HG03432 (cell line): ENCODE results near the gene SLC16A4.
"Not testable (repeated sequence)": the region's sequence is repeated elsewhere in the genome, so short reads cannot be mapped to it uniquely, and the experiment has no call there.

Experiments
- ATAC-seq: cut with Tn5 transposase; IDR thresholded peaks from one replicate; pipeline ENCODE4 v1.9.1; 2021; ENCODE audit warnings: mild to moderate bottlenecking, moderate library complexity; ENCODE audit not compliant: unreplicated experiment

The SLC16A4 gene

DNA sequence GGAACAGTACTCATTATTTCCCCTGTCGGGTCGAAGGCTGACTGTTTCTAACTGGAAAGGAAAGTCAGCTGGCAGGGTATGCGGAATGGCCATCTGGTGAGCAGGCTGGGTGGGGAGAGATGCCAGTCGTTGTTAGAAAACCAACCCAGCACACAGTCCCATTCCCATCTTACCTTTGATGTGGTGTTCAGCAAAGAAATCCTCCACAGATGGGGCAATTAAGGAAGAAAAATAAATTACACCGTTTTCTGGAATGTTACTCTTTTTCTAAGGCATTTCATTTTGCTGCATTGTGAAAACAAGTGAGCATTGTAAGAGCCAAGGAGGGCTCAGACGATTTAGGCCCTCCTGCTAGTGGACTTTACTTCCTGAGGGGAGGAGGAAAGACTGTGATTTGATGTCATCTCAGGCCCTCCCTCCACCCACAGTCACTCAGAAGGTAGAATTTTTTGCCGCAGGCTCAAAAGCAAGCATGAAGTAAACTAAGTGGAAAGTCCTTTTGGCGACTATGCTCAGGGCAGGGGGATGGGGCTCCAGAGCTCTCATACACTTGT lies at the start of gene SLC16A4:
Gene SLC16A4, minus strand, starts transcription at position 335 of the 554 bp plus-strand sequence. CDS start 1,703 bp downstream, outside the sequence.
- ATAC-seq, result no peak

DNA sequence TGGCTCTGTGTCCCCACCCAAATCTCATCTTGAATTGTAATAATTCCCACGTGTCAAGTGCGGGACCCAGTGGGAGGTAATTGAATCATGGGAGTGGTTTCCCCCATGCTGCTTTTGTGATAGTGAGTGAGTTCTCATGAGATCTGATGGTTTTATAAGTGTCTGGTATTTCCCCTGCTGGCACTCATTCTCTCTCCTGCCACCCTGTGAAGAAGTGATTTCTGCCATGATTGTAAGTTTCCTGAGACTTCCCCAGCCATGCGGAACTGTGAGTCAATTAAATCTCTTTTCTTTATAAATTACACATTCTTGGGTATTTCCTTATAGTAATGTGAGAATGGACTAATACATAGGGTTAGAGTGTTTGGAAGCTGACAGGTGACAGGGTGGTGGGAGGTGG lies 49.0 kb upstream of the SLC16A4 start:
- ATAC-seq, result not testable (repeated sequence)

DNA sequence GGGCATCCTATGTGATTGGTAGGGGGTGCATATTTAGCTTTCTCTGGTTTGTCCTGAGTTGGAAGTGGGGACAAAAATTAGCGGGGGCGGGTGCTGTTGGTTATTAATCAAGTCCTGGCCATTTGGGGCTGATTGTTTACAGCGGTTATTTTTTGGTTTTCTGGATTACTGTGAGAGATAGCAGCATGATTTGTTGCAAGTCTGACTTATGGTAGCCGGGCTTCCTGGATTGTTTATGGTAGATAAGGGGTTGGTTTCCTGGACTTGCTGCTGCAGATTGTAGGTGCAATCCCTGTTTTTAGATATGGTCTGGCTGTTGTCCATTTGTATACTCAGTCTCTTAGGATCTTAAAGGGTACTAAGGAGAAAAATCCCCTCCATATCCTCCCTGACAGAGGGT lies 48.1 kb upstream of the SLC16A4 start:
- no peak for ATAC-seq

DNA sequence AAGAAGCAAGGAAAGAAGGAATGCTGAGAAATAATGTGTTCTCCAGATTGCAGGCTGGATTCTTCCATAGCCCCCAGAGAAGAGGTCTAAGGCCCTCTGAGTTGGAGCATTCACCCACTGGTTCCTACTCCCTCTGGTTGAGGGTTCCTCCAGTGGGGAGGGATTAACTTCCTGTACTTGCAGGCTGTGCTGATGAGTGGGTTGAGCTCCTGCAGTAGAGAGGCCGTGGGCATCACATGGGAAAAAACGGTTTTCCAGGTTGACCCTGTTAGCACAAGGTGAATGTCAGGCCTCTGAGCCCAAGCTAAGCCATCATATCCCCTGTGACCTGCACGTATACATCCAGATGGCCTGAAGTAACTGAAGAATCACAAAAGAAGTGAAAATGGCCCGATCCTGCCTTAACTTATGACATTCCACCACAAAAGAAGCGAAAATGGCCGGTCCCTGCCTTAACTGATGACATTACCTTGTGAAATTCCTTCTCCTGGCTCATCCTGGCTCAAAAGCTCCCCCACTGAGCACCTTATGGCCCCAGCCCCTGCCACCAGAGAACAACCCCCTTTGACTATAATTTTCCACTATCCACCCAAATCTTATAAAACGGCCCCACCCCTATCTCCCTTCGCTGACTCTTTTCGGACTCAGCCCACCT lies 46.9 kb upstream of the SLC16A4 start:
- not testable (repeated sequence) for ATAC-seq

DNA sequence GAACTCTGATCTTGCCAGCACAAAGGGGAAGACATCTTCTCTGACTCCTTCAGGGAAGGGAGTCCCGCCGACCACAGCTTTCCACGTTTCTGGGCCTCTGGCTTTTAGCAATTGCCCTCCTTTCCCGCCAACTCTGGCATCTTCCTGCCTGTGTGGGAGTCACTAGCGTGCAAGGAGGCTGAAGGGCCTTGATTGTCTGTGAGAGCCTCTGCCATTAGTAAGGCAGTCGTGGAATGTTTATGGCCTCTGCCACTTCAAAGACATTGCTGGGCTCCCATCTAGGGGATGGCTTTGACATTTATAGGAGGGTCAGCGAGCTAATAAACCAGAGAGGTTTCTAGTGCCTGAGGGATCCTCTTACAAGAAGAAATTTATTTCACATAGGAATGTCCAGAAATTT lies 45.8 kb upstream of the SLC16A4 start:
- ATAC-seq, result no peak

DNA sequence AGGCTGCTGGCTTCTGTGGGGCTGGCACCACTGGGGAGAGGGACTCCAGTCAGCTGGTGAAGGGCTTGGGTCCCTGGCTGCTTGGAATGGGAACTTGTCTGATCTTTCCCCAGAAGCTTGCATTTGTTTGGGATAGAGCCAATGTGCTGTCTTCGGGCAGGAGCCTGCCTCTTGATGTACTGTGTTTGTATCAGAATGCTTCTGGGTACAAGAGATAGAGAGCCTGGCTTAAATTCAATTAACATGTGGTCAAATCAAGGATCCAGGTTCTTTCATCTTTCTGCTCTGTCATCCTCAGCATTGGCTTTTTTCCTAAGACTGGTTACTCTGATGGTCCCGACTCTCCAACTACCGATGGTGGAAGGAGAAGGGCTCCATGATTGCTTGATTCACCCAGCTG lies 44.1 kb upstream of the SLC16A4 start:
- ATAC-seq, result no peak

DNA sequence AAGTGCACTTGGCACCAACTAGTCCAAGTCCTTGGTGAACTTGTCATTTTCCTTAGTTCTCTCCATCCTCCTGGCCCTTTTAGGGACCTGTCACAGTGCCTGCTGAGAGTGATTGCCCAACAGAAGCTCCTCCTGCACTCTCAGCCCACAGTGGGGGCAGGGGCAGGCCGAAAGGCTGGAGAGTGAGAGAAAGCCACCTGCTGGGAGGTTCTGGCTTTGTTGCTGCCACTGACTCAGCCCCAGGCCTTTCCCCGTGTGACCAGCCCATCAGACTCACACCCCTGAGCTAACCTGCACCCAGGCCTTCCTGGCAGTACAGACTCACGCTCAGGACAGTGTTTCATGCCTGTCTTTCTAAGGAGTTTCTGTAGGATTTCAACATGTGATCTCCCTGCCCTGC lies 43.0 kb upstream of the SLC16A4 start:
- no peak for ATAC-seq

DNA sequence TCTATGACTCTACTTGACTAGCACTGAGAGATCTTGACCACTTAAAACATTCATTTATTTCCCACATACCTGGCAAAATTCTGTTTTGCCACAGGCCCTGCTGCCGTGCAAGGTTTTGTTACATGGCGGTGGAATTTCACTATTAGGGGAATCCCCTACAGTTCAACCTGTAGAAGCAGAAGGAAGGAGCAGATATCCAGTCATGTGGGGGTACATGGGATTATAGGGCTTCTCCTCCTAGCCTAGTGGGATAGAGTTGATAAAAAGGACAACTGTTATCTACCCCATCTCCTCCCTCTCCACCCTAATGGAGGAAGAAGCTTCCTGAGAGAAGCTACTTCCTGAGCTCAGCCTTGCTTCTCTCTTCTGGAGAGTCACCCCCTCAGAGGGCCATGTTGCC lies 42.4 kb upstream of the SLC16A4 start:
- ATAC-seq, result no peak

DNA sequence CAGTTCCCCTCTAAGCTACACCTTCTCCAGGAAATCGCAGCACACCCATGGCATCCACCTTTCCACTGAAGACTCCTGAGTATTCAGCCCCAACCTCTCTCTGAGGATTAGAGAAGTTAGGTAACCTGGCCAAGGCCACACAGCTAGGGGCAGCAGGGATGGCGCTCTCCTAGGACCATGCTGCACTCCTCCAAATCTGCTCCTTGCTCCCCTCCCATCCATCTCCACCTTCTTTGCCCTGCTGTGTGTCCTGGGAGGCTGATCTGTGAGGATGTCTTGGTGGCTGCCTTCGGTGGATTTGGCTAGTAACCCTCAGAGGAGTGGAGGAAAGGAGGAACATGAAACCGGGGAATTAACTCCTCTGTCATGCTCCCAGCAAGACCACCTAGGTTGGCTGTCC lies 40.1 kb upstream of the SLC16A4 start:
- ATAC-seq, result no peak

DNA sequence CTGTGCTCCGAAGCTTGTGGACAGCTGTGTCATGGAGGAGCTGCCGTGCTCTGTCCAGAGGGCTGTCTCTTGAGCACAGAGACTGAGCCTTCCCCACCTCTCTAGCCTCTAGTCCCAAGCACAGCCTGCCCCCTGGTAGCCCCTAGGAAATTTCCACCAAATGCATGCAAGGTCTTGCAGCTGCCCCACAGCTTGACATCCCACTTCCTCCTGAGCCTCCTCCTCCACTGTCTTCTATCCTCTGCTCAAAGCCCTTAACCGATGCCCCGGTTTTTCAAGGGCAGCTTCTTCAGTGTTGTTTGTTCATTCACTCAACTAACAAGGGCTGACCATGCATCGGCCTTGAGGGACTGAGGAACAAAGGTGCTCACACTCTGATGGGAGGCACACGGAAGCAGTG lies 39.5 kb upstream of the SLC16A4 start:
- no peak for ATAC-seq

DNA sequence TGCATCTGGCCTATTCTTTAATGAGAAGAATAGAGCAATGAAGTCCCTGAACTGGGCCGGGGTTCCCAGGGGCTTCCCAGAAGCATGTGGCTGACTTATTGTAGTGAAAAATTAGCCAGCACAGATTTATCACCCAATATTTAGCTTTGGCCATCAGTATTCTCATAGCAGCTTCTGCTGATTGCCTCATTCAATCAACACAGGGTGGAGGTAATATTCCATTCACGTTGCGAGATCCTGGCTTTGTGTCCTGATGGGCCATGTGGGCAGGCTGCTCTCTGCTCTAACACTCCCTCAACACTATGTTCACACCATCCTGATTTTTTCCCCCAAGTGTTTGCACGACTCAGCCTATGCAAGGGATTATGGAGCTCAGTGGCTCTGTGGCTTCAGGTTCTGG lies 38.1 kb upstream of the SLC16A4 start:
- ATAC-seq, result no peak

DNA sequence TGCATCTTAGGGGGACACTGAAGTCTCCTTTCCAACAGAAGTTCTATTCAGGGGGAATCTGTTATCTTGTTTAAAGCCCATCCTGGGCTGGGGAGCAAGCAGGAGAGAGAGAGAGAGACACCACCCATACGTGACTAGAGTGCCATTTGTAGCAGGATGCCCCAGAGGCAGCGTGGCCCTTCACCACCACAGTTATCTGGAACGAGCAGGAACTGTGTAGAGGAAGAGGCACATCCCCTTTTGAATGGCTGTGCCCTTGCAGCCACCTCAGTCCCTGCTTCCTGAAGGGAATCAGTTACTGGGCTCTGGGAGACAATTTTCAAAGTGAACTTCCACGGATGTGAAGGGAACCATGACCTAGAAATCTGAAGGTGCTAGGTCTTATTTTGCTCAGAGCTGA lies 36.0 kb upstream of the SLC16A4 start:
- ATAC-seq, result no peak

DNA sequence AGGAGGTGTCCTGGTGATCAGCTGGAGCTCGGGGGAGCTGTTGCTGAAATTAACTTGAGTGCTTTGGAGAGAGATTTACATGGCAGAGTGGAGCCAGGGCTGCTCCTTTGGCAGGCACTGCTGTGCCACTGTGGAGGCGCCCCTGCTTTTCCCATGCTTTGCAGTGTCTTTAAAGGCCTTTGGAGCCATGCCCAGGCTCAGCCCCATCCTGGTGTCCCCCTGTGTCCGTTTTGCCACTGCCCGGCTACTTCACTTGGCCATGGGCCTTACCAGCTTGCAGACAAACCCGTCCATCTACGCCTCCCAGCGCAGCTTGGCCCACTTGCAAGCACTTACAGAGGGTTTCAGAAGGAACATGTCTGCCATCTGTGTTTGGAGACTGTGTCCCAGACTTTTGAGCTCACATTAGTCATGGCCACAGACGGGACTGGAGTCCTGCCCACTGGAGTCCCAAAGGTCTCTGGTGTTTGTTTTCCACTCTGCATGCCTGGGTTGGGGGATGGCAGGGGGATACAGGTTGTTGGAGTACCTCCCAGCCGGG lies 34.9 kb upstream of the SLC16A4 start:
- no peak for ATAC-seq

DNA sequence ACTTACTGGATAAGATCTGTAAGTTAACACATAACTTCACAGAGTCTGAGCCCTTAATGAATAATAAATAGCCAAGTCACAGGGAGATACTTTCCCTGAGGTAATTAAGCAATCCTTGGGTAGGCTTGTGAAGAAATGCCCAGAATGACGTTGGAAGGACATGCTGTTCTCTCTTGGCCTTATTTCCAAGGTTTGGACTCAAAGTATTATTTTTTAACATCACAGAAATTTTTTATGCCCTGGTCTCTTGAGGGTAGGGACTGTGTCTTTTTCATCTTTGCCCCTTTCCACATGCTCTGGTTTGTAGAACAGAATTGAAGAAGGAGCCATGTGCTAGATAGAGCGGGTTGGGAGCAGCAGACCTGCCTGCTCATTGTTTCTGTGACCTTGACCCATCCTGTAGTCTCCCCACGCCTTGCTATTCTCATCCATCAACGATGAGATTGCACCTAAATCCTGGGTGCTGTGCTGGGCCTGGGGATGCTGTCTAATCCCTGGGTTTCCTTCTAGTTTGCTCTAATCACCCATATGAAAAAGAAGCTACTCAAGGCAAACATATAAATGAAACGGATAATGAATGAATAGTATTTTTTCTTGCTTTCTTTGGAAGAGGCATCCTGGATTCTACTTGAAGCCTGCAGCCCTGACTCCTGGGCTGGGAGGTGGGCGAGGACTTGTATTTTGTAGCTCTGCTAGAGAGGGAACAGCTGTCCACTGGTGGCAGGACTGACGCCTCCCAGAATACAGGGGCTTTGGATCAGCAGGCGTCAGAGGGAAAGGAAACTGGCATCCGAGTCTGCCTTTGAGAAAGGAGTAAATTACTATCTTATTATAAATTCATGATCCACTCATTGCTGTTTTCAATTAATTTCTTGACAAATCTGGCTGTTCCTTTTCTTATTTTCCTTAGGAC lies 34.1 kb upstream of the SLC16A4 start:
- ATAC-seq, result no peak

DNA sequence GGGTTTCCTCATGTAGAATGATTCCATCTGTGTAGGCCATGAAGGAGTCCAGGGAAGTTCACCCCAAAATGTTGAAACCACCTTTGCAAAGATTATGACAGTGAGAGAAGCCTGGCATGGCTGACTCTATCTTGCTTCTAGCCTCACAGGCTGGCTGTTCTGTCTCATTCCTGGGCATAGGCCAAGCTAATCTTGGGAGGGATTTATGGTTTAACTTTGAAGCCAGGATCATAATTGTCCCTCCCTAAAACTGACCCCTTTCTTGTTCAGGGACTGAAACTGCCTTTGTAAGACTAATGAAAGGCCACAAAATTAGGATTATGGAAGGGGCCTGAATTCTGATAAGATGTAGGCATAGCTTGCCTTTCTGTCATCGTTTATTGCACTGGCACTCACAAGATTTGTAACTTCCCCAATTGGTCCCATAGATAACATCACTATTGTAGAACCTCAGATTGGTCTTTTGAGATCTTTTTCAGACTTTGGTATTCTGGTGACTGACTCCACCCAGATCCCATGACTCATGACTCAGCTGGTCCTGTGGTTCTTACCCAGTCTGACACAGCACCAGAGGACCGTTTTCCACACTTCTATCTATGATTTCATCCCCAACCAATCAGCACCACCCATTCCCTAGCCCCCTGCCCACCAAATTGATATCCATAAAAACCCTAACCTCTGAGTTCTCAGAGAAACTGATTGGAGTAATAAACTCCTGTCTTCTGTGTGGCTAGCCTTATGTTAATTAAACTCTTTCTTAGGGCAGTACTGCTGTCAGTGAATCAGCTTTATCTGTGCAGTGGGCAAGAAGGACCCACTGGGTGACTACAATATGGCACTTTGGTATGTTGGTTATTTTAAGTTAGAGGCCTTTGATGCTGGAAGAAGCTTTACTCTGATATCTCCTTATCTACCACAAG lies 30.3 kb upstream of the SLC16A4 start:
- ATAC-seq, result no peak

DNA sequence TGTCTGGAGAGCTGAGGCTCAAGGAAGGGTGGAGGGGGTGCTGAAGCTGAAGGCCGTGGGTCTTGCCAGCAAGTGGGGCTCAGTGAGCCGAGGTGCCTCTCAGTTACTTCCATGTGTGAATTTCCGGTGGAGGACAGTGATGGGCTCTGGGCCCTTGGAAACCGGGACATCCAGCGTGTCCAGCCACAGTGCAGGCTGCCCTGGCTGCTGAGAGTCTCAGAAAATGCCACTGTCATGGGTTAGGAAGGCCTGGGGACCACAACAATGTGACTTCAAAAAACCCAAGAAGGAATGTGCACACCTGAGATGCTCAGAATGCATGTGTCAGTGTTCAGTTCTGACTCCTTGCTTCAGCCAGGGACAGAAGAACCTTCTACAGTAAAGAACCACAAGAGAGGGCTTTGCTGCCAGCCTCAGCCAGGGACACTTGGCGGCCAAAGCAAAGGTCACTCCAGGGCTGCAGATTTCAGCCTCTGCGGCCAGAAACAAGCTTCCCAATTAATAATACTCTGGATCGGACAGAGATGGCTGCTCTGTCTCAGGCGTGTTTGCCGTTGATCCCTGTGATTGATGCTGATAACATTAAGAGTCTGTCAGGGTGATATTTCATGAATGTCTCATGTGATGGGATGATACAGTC lies 29.3 kb upstream of the SLC16A4 start:
- no peak for ATAC-seq

DNA sequence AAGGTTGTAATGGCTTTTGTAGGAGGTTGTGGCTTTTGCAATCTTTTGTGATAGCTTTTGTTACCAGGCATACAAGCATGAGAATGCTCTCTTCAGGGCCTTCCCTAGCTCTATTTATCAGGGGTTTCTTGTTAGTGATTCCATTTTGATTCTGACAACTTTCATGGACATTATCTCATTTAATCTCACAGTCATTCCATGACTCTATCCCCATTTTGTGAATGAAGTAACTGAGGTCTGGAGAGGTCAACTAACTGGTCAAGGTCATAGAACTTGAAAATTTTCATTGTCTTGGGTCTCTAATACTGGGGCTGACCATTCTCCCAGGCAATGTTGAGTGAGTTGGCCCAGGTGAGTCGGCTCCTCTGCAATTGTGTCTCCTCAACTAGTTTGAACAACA lies 27.9 kb upstream of the SLC16A4 start:
- ATAC-seq, result no peak

DNA sequence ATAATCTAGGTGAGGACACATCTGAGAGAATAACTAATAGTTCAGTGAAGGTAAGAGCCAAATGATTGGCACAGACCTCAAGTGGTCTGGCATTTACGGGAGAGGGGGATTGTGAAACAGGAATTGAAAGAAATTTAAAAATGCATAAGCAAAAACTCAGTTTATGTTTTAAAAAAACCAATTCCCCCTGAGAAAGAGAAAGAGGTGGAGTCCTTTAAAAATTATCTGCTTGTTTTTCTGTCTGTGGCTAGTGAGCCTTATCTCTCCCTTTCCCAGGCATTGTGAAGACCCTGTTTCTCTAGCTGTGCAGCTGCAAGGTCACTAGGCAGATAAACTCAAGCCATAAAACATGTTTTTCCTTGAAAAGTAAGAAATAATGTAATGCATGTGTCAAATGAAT lies 22.2 kb upstream of the SLC16A4 start:
- ATAC-seq, result not testable (repeated sequence)

DNA sequence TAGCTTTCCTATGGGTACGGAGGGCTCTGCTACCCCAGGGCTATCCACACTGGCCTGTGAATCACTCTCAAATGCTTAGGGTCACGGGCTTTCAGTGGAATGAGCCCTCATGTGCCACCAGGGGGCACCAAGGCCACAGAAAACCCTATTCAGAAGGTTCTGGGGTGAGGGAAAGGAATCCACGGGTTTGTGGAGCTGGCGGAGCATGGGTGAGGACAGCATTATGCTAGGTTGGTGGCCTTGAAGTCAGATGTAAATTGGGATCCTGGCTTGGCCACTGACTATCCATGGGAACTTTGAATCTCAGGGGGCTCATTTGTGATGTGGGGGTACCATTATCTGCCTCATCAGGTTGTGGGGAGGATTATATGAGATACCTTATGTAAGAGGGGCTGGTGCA lies 21.8 kb upstream of the SLC16A4 start:
- peak; percentile 34 for ATAC-seq

DNA sequence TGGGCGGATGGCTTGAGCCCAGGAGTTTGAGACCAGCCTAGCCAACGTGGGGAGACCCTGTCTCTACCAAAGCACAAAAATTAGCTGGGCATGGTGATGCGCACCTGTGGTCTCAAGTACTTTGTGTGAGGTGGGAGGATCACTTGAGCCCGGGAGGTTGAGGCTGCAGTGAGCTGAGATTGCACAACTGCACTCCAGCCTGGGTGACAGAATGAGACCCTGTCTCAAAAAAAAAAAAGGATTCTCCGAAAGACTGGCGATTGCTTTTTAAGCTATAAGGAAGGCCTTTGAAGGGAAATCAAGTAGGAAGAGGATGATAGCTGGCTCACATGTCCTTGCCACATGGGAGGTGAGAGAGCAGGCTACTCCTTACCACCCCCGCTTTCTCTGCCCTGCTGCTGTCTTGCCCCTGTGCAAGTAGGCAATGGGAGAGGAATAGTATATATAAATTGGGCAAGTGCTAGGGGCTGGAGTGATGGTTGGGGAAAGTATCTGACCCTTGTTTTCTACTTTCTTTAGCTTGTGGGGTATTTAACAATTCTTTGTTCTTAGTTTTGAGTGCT lies 20.4 kb upstream of the SLC16A4 start:
- ATAC-seq, result no peak
